Neural progenitor cell (in vitro differentiated cells): ENCODE results near the gene IL6. TPM values are rescaled to one million over a fixed set of nuclear protein-coding genes. Genes with fewer than 3 reads are reported as not detected.

Experiments used
- DNase-seq: peaks from one replicate; pipeline ENCODE4 v3.0.0-alpha.2; 2016; ENCODE audit warnings: low spot score
- H2AFZ ChIP-seq: fragments of 200-600 bp; sonication (generic); replicated peaks from 2 replicates; pipeline ENCODE4 v1.6.1; 2016; ENCODE audit warnings: antibody characterized with exemption
- H3F3A ChIP-seq: fragments of 200-600 bp; sonication (generic); 2 replicates; pipeline ENCODE4 v1.6.1; 2016; ENCODE audit warnings: antibody characterized with exemption, low read depth
- H3K27ac ChIP-seq: fragments of 200-600 bp; sonication (generic); 2 replicates; pipeline ENCODE4 v1.5.1; 2016; ENCODE audit warnings: mild to moderate bottlenecking
- H3K27me3 ChIP-seq: fragments of 200-600 bp; sonication (generic); 2 replicates; pipeline ENCODE4 v1.6.1; 2016; ENCODE audit warnings: mild to moderate bottlenecking, moderate library complexity
- H3K36me3 ChIP-seq: fragments of 200-600 bp; sonication (generic); 2 replicates; pipeline ENCODE4 v1.5.1; 2016
- H3K4me1 ChIP-seq: fragments of 200-600 bp; sonication (generic); 2 replicates; pipeline ENCODE4 v1.6.1; 2016; ENCODE audit warnings: mixed run types
- H3K4me2 ChIP-seq: fragments of 200-600 bp; sonication (generic); 2 replicates; pipeline ENCODE4 v1.6.1; 2016
- H3K4me3 ChIP-seq: fragments of 200-600 bp; sonication (generic); 2 replicates; pipeline ENCODE4 v1.5.1; 2016
- H3K79me2 ChIP-seq: fragments of 200-600 bp; sonication (generic); 2 replicates; pipeline ENCODE4 v1.6.1; 2016; ENCODE audit warnings: low read depth
- H3K9ac ChIP-seq: fragments of 200-600 bp; sonication (generic); 2 replicates; pipeline ENCODE4 v1.6.1; 2016
- H3K9me3 ChIP-seq: fragments of 200-600 bp; sonication (generic); 2 replicates; pipeline ENCODE4 v1.5.1; 2016; ENCODE audit warnings: low read depth
- H4K20me1 ChIP-seq: fragments of 200-600 bp; sonication (generic); 2 replicates; pipeline ENCODE4 v1.6.1; 2016; ENCODE audit warnings: low read depth
- H3K27ac Mint-ChIP-seq: 3 replicates; pipeline ENCODE4 v1.8.0; 2021; ENCODE audit warnings: mixed read lengths
- H3K27me3 Mint-ChIP-seq: 2 replicates; pipeline ENCODE4 v1.8.0; 2022; ENCODE audit warnings: low read depth, mild to moderate bottlenecking, inconsistent platforms, moderate library complexity, mixed read lengths; ENCODE audit not compliant: insufficient read depth
- H3K36me3 Mint-ChIP-seq: 3 replicates; pipeline ENCODE4 v1.8.0; 2021; ENCODE audit warnings: mixed read lengths
- H3K4me1 Mint-ChIP-seq: 3 replicates; pipeline ENCODE4 v1.8.0; 2021; ENCODE audit warnings: mixed read lengths
- H3K4me3 Mint-ChIP-seq: 3 replicates; pipeline ENCODE4 v1.8.0; 2021; ENCODE audit warnings: mild to moderate bottlenecking, moderate library complexity, mixed read lengths
- H3K9me3 Mint-ChIP-seq: 3 replicates; pipeline ENCODE4 v1.8.0; 2020; ENCODE audit warnings: mixed read lengths
- CTCF ChIP-seq: fragments of 200-600 bp; sonication (generic); IDR thresholded peaks from 2 replicates; pipeline ENCODE4 v1.5.1; 2017; ENCODE audit warnings: antibody characterized with exemption, mild to moderate bottlenecking
- EZH2 ChIP-seq: fragments of 200-600 bp; sonication (generic); IDR thresholded peaks from 2 replicates; pipeline ENCODE4 v1.6.1; 2017; ENCODE audit warnings: antibody characterized with exemption, mild to moderate bottlenecking, moderate library complexity
- EZH2phosphoT487 ChIP-seq: fragments of 200-600 bp; sonication (generic); IDR thresholded peaks from 2 replicates; pipeline ENCODE4 v1.6.1; 2017; ENCODE audit warnings: antibody characterized with exemption
- total RNA-seq: library from RNA; depleted of rRNA; stranded (reverse); fragments of >200 nt; gene quantifications from 2 replicates; pipeline ENCODE4 v1.2.3, GENCODE V29; 2015; ENCODE audit warnings: low replicate concordance

IL6 gene
- total RNA-seq, 1 donor from 2014 or later: not detected

GRCh38 chr7:22718911-22719420 is 8.0 kb upstream of the IL6 start:
- Histone ChIP-seq H3K9me3 (no peaks in the 10 kb centered on the region), H3K27ac (no peak overlapping the region), H3K9ac (no peak overlapping the region), H3K27me3 (no peaks in the 10 kb centered on the region), H3K79me2 (no peaks in the 10 kb centered on the region), H3K4me3 (no peak overlapping the region), H2AFZ (no peak overlapping the region), H3F3A (no peaks in the 10 kb centered on the region), H3K4me2 (peak overlapping the region; percentile 0), H4K20me1 (no peaks in the 10 kb centered on the region), H3K36me3 (no peaks in the 10 kb centered on the region), H3K4me1 (peaks cover 17% of the 10 kb centered on the region)
- peaks cover 29% of the 10 kb centered on the region for H3K4me1 Mint-ChIP-seq
- H3K27me3 Mint-ChIP-seq: no peaks in the 10 kb centered on the region
- no peak for DNase-seq
- no peak overlapping the region for H3K27ac Mint-ChIP-seq
- H3K9me3 Mint-ChIP-seq: no peaks in the 10 kb centered on the region
- no peaks in the 10 kb centered on the region for H3K36me3 Mint-ChIP-seq
- TF ChIP-seq EZH2: no peak
- no peak for TF ChIP-seq EZH2phosphoT487
- no peak for TF ChIP-seq CTCF
- no peak overlapping the region for H3K4me3 Mint-ChIP-seq

- H3K9me3 Mint-ChIP-seq: no peaks in the 10 kb centered on the region
- Histone ChIP-seq H3K9ac (no peak overlapping the region), H3K27me3 (no peaks in the 10 kb centered on the region), H3K9me3 (no peaks in the 10 kb centered on the region), H4K20me1 (no peaks in the 10 kb centered on the region), H3K79me2 (no peaks in the 10 kb centered on the region), H3K4me3 (no peak overlapping the region), H3K4me1 (peaks cover 15% of the 10 kb centered on the region), H3K27ac (no peak overlapping the region), H3K4me2 (no peak overlapping the region), H3K36me3 (no peaks in the 10 kb centered on the region), H3F3A (no peaks in the 10 kb centered on the region), H2AFZ (no peak overlapping the region)
- no peak for DNase-seq
- peaks cover 29% of the 10 kb centered on the region for H3K4me1 Mint-ChIP-seq
- no peaks in the 10 kb centered on the region for H3K27me3 Mint-ChIP-seq
- H3K4me3 Mint-ChIP-seq: no peak overlapping the region
- no peak overlapping the region for H3K27ac Mint-ChIP-seq
- TF ChIP-seq EZH2 (no peak), CTCF (no peak), EZH2phosphoT487 (no peak)
- no peaks in the 10 kb centered on the region for H3K36me3 Mint-ChIP-seq
These were observed 5.9 kb upstream of the IL6 start for GRCh38 chr7:22720791-22721786.

- Mint-ChIP-seq H3K4me1 (peaks cover 33% of the 10 kb centered on the region), H3K9me3 (no peaks in the 10 kb centered on the region), H3K4me3 (no peak overlapping the region), H3K27me3 (no peaks in the 10 kb centered on the region), H3K36me3 (no peaks in the 10 kb centered on the region), H3K27ac (no peak overlapping the region)
- H3K9ac ChIP-seq: no peak overlapping the region
- H3K9me3 ChIP-seq: no peaks in the 10 kb centered on the region
- no peaks in the 10 kb centered on the region for H3K36me3 ChIP-seq
- H3K4me1 ChIP-seq: peaks cover 14% of the 10 kb centered on the region
- H3K27me3 ChIP-seq: peaks cover 12% of the 10 kb centered on the region
- no peak overlapping the region for H3K27ac ChIP-seq
- TF ChIP-seq CTCF (no peak), EZH2phosphoT487 (no peak), EZH2 (no peak)
- no peaks in the 10 kb centered on the region for H3K79me2 ChIP-seq
- H4K20me1 ChIP-seq: no peaks in the 10 kb centered on the region
- H3F3A ChIP-seq: no peaks in the 10 kb centered on the region
- no peak overlapping the region for H3K4me3 ChIP-seq
- H2AFZ ChIP-seq: no peak overlapping the region
- no peak for DNase-seq
- no peak overlapping the region for H3K4me2 ChIP-seq
These were observed 4.3 kb upstream of the IL6 start for GRCh38 chr7:22722536-22723180.
